Heart left ventricle (tissue), 16 donors: Measurements from ENCODE around the gene DENND6B. TPM values are rescaled to one million over a fixed set of nuclear protein-coding genes. Genes with fewer than 3 reads are reported as not detected.
"Not testable (repeated sequence)": the region's sequence is repeated elsewhere in the genome, so short reads cannot be mapped to it uniquely, and the experiment has no call there.

Source experiments
- ATAC-seq, 4 donors: fragments of 200-7000 bp; cut with Tn5 transposase; one replicate each; pipeline ENCODE4 v1.9.1; 2020 to 2022; ENCODE audit warnings: moderate library complexity in 4 of 4, mild to moderate bottlenecking in 3 of 4, moderate number of reproducible peaks in 1 of 4
- DNase-seq, 5 donors: peaks; one replicate each; pipeline ENCODE4 v3.0.0-alpha.2; 2020
- H3K27ac ChIP-seq, 12 donors: fragments of 200-600 bp; sonication (generic) in 4 of 12; one replicate each; pipeline versions ENCODE4 v1.5.0 to v1.8.0; 2016 to 2022; ENCODE audit warnings: mild to moderate bottlenecking in 2 of 12
- H3K27me3 ChIP-seq, 9 donors: fragments of 200-600 bp; sonication (generic) in 2 of 9; one replicate each; pipeline versions ENCODE4 v1.5.1 to v1.8.0; 2016 to 2022; ENCODE audit warnings: mild to moderate bottlenecking in 3 of 9
- H3K36me3 ChIP-seq, 9 donors: fragments of 200-600 bp; sonication (generic) in 2 of 9; one replicate each; pipeline versions ENCODE4 v1.5.0 to v1.8.0; 2018 to 2022; ENCODE audit warnings: mild to moderate bottlenecking in 2 of 9
- H3K4me1 ChIP-seq, 12 donors: fragments of 200-600 bp; sonication (generic) in 4 of 12; one replicate each; pipeline versions ENCODE4 v1.5.0 to v1.8.0; 2016 to 2022; ENCODE audit warnings: mild to moderate bottlenecking in 3 of 12
- H3K4me3 ChIP-seq, 12 donors: fragments of 200-600 bp; sonication (generic) in 4 of 12; one replicate each; pipeline versions ENCODE4 v1.5.0 to v1.8.0; 2017 to 2022; ENCODE audit warnings: mild to moderate bottlenecking in 9 of 12, moderate library complexity in 4 of 12
- H3K9me3 ChIP-seq, 12 donors: fragments of 200-600 bp; sonication (generic) in 4 of 12; one replicate each; pipeline versions ENCODE4 v1.5.0 to v1.8.0; 2016 to 2022; ENCODE audit warnings: mild to moderate bottlenecking in 1 of 12
- POLR2A ChIP-seq, 2 donors: fragments of 450-650 bp; IDR thresholded peaks; one replicate each; pipeline ENCODE4 v1.6.1; 2017; ENCODE audit warnings: antibody characterized with exemption in 2 of 2, mild to moderate bottlenecking in 2 of 2, moderate library complexity in 2 of 2
- WGBS, 4 donors: extraction: QIAGEN DNeasy Blood & Tissue Kit in 2 of 4; methylation state at CpG; one replicate each; pipeline versions ENCODE4 v1.1.5 to v1.1.7; 2013 to 2018; 5-methylcytosine and 5-hydroxymethylcytosine counted together
- intact Hi-C, 10 donors: fragments of 100-400 bp; cut with DNase I; formaldehyde crosslinking; loops; one replicate each; pipeline versions ENCODE4 v1.11.1 to v1.14.2; 2022
- polyA plus RNA-seq, 2 donors: library from polyadenylated mRNA; stranded (reverse); fragments of 200-250 nt; gene quantifications; one replicate each; pipeline ENCODE4 v1.2.3, GENCODE V29; 2013
- total RNA-seq, 9 donors: library from RNA; depleted of rRNA in 2 of 9; stranded (reverse); fragments of >200 nt in 2 of 9; fragmentation: NEBNext Ultra II Directional in 3 of 9; extraction: Animal tissue kit (Norgen Biotek cat#: 25700) in 3 of 9; gene quantifications; one replicate each; pipeline versions ENCODE4 v1.1.0 to v1.2.4, GENCODE V29; 2016 to 2023
- TF ChIP-seq, protein P1 (sequence below), 12 donors: fragments of 200-600 bp; sonication (generic) in 4 of 12; IDR thresholded peaks; one replicate each; pipeline versions ENCODE4 v1.5.0 to v1.8.0; 2018 to 2022; ENCODE audit warnings: antibody characterized with exemption in 12 of 12, mild to moderate bottlenecking in 5 of 12
- donor health status: ischemic (EF 13 %, LVEDD 7.1; RV severe dilation, severe dysfunction).
- donor health status: healthy with polysubstance abuse.
- donor health status: DM: no; HTN: yes; CAD: no.
- donor health status: DM: no; HTN: no; CAD: no.
- donor health status: ischemic (EF 25% LVEDD 6.9; RV normal size, moderate dysfunction).
- donor health status: ischemic (EF 25% LVEDD 5.7; RV mildly dilated, moderate dysfunction).
- donor health status: healthy.
- donor health status: DM: yes; HTN: yes; CAD: no.
- donor health status: ischemic (EF 35%, LVEDD 5.7; RV mildly dilated, moderate dysfunction).
- donor health status: nonischemic (EF 11% LVEDD 7.7; RV severe dilation, severe dysfunction).
- donor health status: DM: yes; HTN: yes; CAD: no.
- donor health status: PGD.
- donor health status: ischemic (EF 29% LVEDD 5.4; RV normal size, mild dysfunction).
- donor health status: nonischemic (EF 23%, LVEDD 6.1; RV moderate dilation, normal function).

DENND6B gene
- total and polyA plus RNA-seq, 11 donors = 1.0 to 3.2 (median 1.5) TPM

DNA sequence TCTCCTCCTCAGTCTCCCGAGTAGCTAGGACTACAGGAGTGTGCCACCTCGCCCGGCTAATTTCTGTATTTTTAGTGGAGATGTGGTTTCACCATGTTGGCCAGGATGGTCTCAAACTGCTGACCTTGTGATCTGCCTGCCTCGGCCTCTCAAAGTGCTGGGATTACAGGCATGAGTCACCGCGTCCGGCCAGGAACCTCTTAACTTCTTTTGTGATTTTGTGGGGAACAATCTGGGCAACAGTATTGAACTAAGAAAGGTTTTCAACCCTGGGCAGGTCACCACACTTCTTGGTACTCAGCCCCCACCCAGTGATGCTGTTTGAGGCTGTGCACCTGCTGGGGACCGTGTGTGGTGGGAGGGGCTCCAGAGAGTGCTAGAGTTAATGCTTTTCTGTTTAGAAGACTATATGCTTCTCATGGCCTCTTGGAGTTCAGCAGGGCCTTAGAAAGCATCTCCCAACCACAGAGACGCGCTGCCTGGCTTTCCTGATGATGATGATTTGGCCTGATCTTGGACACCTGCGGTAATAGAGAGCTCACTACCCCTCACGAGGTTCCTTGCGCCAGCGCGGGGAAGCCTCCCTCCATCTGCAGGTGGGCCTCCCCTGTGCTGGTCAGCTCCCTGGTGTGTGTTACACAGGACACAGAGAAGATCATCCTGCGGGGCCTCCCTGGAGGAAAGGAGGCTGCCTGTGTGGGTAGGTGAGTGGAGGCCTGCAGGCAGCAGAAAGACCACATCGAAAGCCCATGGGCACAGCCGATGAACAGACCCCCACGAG, 1.2 kb downstream of the DENND6B start:
- 84 to 92% (median 91%) methylated on average over 15 to 19 of the region's 19 CpGs for WGBS, 4 donors
- TF ChIP-seq, protein P1, sequence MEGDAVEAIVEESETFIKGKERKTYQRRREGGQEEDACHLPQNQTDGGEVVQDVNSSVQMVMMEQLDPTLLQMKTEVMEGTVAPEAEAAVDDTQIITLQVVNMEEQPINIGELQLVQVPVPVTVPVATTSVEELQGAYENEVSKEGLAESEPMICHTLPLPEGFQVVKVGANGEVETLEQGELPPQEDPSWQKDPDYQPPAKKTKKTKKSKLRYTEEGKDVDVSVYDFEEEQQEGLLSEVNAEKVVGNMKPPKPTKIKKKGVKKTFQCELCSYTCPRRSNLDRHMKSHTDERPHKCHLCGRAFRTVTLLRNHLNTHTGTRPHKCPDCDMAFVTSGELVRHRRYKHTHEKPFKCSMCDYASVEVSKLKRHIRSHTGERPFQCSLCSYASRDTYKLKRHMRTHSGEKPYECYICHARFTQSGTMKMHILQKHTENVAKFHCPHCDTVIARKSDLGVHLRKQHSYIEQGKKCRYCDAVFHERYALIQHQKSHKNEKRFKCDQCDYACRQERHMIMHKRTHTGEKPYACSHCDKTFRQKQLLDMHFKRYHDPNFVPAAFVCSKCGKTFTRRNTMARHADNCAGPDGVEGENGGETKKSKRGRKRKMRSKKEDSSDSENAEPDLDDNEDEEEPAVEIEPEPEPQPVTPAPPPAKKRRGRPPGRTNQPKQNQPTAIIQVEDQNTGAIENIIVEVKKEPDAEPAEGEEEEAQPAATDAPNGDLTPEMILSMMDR (IDR thresholded peaks at IDR 0.05) = no peak
- no peak for TF ChIP-seq POLR2A (IDR thresholded peaks at IDR 0.05)
- no peaks in the 10 kb centered on the region for H3K36me3 ChIP-seq

DNA sequence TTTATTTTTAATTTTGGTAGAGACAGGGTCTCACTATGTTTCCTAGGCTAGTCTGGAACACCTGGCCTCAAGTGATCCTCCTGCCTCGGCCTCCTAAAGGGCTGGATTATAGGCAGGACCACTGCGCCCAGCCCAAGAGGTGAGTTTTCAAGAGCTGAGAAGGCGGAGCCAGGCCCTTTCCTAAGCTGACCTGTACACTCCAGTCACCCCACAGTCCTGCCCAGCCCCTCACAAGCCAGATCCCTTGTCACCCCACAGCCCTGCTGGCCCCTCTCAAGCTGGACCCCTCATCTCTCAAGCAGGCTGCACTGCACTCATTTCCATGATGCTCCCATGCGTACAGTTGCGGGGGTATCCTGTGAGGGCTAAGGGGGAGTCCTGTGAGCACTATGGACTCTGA, 2.9 kb downstream of the DENND6B start:
- Histone ChIP-seq H3K9me3 (no peaks in the 10 kb centered on the region), H3K4me1 (peaks cover 0 to 18% (median 11%) of the 10 kb centered on the region in 12 donors), H3K36me3 (no peaks in the 10 kb centered on the region), H3K27ac (no peak overlapping the region), H3K4me3 (no peak overlapping the region), H3K27me3 (no peaks in the 10 kb centered on the region)
- ATAC-seq (no peak), DNase-seq (peak in 1 of 5 donors; percentile 16)
- intact Hi-C loops = no loop called here
- 97 to 100% (median 98%) methylated on average over 5 of the region's 5 CpGs for WGBS, 4 donors
- TF ChIP-seq, protein P1 (IDR thresholded peaks at IDR 0.05) = no peak
- no peak for TF ChIP-seq POLR2A (IDR thresholded peaks at IDR 0.05)

More for the DNA sequence above, 1.2 kb downstream of the DENND6B start:
- DNase-seq (peak in 1 of 5 donors; percentile 17), ATAC-seq (no peak)
- Histone ChIP-seq H3K9me3 (no peaks in the 10 kb centered on the region), H3K27ac (no peak overlapping the region), H3K4me3 (peak overlapping the region in 5 of 12 donors; percentile 73 to 95 (median 82)), H3K27me3 (no peaks in the 10 kb centered on the region), H3K4me1 (peaks cover 0 to 18% (median 11%) of the 10 kb centered on the region in 12 donors)
- intact Hi-C loops = loop anchor here in 9 of 10 donors (2.0 to 5.0 kb wide), 6 partner anchors 17 to 75 kb away; partner anchors contain the start of genes HDAC10 (in 1 of the 9), MAPK11 (in 1 of the 9) and PPP6R2 (in 1 of the 9)

DNA sequence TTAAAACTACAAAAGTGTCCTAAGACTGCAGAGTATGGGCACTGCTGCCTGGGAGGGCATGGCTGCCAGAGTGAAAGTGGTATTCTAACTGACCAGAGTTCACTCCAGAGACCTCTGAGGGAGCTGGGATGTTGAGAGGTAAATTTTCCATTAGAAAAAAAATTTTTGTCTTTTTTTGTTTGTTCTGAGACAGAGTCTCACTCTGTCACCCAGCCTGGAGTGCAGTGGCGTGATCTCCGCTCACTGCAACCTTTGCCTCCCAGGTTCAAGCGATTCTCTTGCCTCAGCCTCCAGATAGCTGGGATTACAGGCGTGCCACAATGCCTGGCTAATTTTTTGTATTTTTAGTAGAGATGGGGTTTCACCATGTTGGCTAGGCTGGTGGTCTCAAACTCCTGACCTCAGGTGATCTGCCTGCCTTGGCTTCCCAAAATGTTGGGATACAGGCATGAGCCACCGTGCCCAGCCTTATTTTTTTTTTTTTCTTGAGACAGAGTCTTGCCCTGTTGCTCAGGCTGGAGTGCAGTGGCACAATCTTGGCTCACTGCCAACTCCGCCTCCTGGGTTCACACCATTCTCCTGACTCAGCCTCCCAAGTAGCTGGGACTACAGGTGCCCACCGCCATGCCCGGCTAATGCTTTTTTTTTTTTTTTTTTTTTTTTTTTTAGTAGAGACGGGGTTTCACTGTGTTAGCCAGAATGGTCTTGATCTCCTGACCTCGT, 4.3 kb downstream of the DENND6B start:
- WGBS, 4 donors = 83 to 91% (median 89%) methylated on average over 9 to 10 of the region's 10 CpGs
- H3K4me3 ChIP-seq, H3K27me3 ChIP-seq, ATAC-seq, H3K36me3 ChIP-seq, DNase-seq, H3K9me3 ChIP-seq, H3K27ac ChIP-seq, intact Hi-C loops: not testable (repeated sequence)
- peaks cover 0 to 12% (median 8%) of the 10 kb centered on the region in 12 donors for H3K4me1 ChIP-seq

GRCh38 chr22:50320671-50321325, 6.0 kb downstream of the DENND6B start:
- Histone ChIP-seq H3K27me3 (no peaks in the 10 kb centered on the region), H3K4me3 (no peak overlapping the region), H3K4me1 (peaks cover 0 to 3% (median 0%) of the 10 kb centered on the region in 12 donors), H3K36me3 (no peaks in the 10 kb centered on the region), H3K9me3 (no peaks in the 10 kb centered on the region), H3K27ac (no peak overlapping the region)
- intact Hi-C loops = no loop called here
- ATAC-seq = no peak
- TF ChIP-seq, protein P1 (IDR thresholded peaks at IDR 0.05) = no peak
- no peak for TF ChIP-seq POLR2A (IDR thresholded peaks at IDR 0.05)
- 79 to 91% (median 85%) methylated on average over 8 to 10 of the region's 10 CpGs for WGBS, 4 donors
- DNase-seq = no peak
